A549 (cell line): ENCODE measurements around the gene POM121L2.

Experiments
- CTCF ChIP-seq: fragments of >200 bp; sonication (Bioruptor Twin); formaldehyde crosslinking; IDR thresholded peaks from 3 replicates; pipeline ENCODE4 v1.5.1; 2016
- POLR2A ChIP-seq: IDR thresholded peaks from 2 replicates; pipeline ENCODE4 v1.6.1; 2012; ENCODE audit warnings: mild to moderate bottlenecking, low read length

- TF ChIP-seq CTCF (no peak), POLR2A (no peak)
Observed at GRCh38 chr6:27321901-27322300, 9.8 kb upstream of the POM121L2 start.
